CD4-positive, alpha-beta T cell (primary cell): ENCODE results near the gene COX17. TPM values are rescaled to one million over a fixed set of nuclear protein-coding genes. Genes with fewer than 3 reads are reported as not detected.

Experiments used
- ATAC-seq: fragments of 200-7000 bp; cut with Tn5 transposase; one replicate; pipeline ENCODE4 v1.10.0; 2022; ENCODE audit warnings: mild to moderate bottlenecking; ENCODE audit not compliant: poor library complexity
- CTCF ChIA-PET: fragments of 350-600 bp; sonication (Branson Sonifier 250); formaldehyde crosslinking; loops from one replicate; lab custom pipeline; 2021; ENCODE audit warnings: antibody characterized with exemption, inconsistent platforms; lab: Charles Lee
- POLR2A ChIA-PET: fragments of 350-600 bp; sonication (Branson Sonifier 250); formaldehyde crosslinking; loops from one replicate; lab custom pipeline; 2021; ENCODE audit warnings: antibody characterized with exemption, inconsistent platforms; lab: Charles Lee
- DNase-seq, 14 experiments: peaks; one replicate each; pipeline ENCODE4 v3.0.0-alpha.2; 2013 to 2020; ENCODE audit warnings: mixed read lengths in 2 of 14
- H3K27ac ChIP-seq, 2 donors: one replicate each; pipeline versions ENCODE4 v1.5.1 to v1.7.0; 2013; ENCODE audit warnings: low read length in 2 of 2, low read depth in 1 of 2, mild to moderate bottlenecking in 1 of 2
- H3K27me3 ChIP-seq, 2 experiments: 1 replicate in 1 of 2; 2 replicates in 1 of 2; pipeline versions ENCODE4 v1.6.1 to v1.7.0; 2013; ENCODE audit warnings: low read length in 2 of 2, control low read depth in 1 of 2, mild to moderate bottlenecking in 1 of 2, moderate library complexity in 1 of 2; ENCODE audit not compliant: insufficient read depth in 2 of 2, control insufficient read depth in 1 of 2
- H3K36me3 ChIP-seq: one replicate; pipeline ENCODE4 v1.6.1; 2013; ENCODE audit warnings: low read length, control low read depth; ENCODE audit not compliant: insufficient read depth
- H3K4me1 ChIP-seq: one replicate; pipeline ENCODE4 v1.6.1; 2013; ENCODE audit warnings: low read length, control low read depth; ENCODE audit not compliant: insufficient read depth
- H3K4me3 ChIP-seq: one replicate; pipeline ENCODE4 v1.5.1; 2013; ENCODE audit warnings: mild to moderate bottlenecking, low read length, moderate library complexity
- H3K9me3 ChIP-seq, 2 experiments: 1 replicate in 1 of 2; 2 replicates in 1 of 2; pipeline versions ENCODE4 v1.6.1 to v1.7.0; 2013; ENCODE audit warnings: low read length in 2 of 2, mild to moderate bottlenecking in 2 of 2, control low read depth in 1 of 2, moderate library complexity in 1 of 2; ENCODE audit not compliant: control insufficient read depth in 1 of 2, insufficient read depth in 1 of 2
- H3K27ac Mint-ChIP-seq: one replicate; pipeline ENCODE4 v1.8.0; 2020; ENCODE audit warnings: mixed read lengths
- H3K27me3 Mint-ChIP-seq: one replicate; pipeline ENCODE4 v1.8.0; 2021; ENCODE audit warnings: mixed read lengths
- H3K36me3 Mint-ChIP-seq: one replicate; pipeline ENCODE4 v1.8.0; 2021; ENCODE audit warnings: low read depth, mixed read lengths
- H3K4me1 Mint-ChIP-seq: one replicate; pipeline ENCODE4 v1.8.0; 2021; ENCODE audit warnings: low read depth, mixed read lengths
- H3K4me3 Mint-ChIP-seq: one replicate; pipeline ENCODE4 v1.8.0; 2020; ENCODE audit warnings: mild to moderate bottlenecking, mixed read lengths
- H3K9me3 Mint-ChIP-seq: one replicate; pipeline ENCODE4 v1.8.0; 2020; ENCODE audit warnings: mixed read lengths
- intact Hi-C, 2 experiments: fragments of 100-400 bp; cut with DNase I in 1 of 2; cut with micrococcal nuclease in 1 of 2; formaldehyde crosslinking; loops; one replicate each; pipeline versions ENCODE4 v1.15.1 to v1.9.0; 2023 to 2025; cut with DNase I, micrococcal nuclease
- total RNA-seq, 174 experiments: library from RNA in 2 of 174; stranded (reverse) in 2 of 174; gene quantifications; one replicate each; pipeline ENCODE4 v1.2.3 and lab custom pipeline; 2021 to 2026
- TF ChIP-seq, protein P1 (sequence below): fragments of 200-600 bp; IDR thresholded peaks from one replicate; pipeline ENCODE4 v1.8.0; 2022; ENCODE audit warnings: antibody characterized with exemption, mild to moderate bottlenecking

COX17 gene
- total RNA-seq, 2 experiments from 2014 or later: 24.6 to 26.3 TPM

DNA sequence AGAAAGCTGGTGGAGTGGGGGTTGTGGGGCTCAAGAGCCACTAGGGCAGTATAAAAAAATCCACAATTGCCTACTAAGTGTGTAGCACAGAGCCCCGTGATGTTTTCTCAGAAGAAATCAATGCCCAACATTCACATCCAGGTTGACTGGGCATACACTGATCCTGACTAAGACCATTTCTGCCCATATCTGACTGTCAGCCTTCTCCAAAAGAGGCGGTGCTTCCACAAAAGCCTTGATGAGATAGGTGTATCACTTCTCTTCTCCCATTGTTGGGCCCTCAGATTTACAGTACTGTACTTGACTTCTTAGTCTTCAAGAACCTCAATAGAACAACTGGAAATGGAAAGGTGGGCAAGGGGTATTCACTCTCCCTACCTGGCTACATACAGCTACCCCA lies 18.2 kb downstream of the COX17 start:
- Histone ChIP-seq H3K4me1 (no peaks in the 10 kb centered on the region), H3K9me3 (no peaks in the 10 kb centered on the region), H3K27ac (no peak overlapping the region), H3K27me3 (no peaks in the 10 kb centered on the region), H3K4me3 (no peak overlapping the region), H3K36me3 (peaks cover 5% of the 10 kb centered on the region)
- peaks cover 19% of the 10 kb centered on the region for H3K36me3 Mint-ChIP-seq
- ChIA-PET CTCF (interaction anchor here (0.7 kb wide), 1 partner anchor 952 kb away, joined by 3 read pairs; no protein-coding TSS in a partner anchor), POLR2A (interaction anchor here (0.7 to 1.5 kb wide), 2 partner anchors 161 to 689 kb away, joined by 3 read pairs; partner anchors contain the start of gene TIMMDC1)
- H3K9me3 Mint-ChIP-seq: no peaks in the 10 kb centered on the region
- H3K27me3 Mint-ChIP-seq: no peaks in the 10 kb centered on the region
- no peak overlapping the region for H3K4me3 Mint-ChIP-seq
- intact Hi-C loops: no loop called here
- no peaks in the 10 kb centered on the region for H3K4me1 Mint-ChIP-seq
- ATAC-seq (no peak), DNase-seq (no peak)
- TF ChIP-seq, protein P1, sequence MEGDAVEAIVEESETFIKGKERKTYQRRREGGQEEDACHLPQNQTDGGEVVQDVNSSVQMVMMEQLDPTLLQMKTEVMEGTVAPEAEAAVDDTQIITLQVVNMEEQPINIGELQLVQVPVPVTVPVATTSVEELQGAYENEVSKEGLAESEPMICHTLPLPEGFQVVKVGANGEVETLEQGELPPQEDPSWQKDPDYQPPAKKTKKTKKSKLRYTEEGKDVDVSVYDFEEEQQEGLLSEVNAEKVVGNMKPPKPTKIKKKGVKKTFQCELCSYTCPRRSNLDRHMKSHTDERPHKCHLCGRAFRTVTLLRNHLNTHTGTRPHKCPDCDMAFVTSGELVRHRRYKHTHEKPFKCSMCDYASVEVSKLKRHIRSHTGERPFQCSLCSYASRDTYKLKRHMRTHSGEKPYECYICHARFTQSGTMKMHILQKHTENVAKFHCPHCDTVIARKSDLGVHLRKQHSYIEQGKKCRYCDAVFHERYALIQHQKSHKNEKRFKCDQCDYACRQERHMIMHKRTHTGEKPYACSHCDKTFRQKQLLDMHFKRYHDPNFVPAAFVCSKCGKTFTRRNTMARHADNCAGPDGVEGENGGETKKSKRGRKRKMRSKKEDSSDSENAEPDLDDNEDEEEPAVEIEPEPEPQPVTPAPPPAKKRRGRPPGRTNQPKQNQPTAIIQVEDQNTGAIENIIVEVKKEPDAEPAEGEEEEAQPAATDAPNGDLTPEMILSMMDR: no peak
- no peak overlapping the region for H3K27ac Mint-ChIP-seq

DNA sequence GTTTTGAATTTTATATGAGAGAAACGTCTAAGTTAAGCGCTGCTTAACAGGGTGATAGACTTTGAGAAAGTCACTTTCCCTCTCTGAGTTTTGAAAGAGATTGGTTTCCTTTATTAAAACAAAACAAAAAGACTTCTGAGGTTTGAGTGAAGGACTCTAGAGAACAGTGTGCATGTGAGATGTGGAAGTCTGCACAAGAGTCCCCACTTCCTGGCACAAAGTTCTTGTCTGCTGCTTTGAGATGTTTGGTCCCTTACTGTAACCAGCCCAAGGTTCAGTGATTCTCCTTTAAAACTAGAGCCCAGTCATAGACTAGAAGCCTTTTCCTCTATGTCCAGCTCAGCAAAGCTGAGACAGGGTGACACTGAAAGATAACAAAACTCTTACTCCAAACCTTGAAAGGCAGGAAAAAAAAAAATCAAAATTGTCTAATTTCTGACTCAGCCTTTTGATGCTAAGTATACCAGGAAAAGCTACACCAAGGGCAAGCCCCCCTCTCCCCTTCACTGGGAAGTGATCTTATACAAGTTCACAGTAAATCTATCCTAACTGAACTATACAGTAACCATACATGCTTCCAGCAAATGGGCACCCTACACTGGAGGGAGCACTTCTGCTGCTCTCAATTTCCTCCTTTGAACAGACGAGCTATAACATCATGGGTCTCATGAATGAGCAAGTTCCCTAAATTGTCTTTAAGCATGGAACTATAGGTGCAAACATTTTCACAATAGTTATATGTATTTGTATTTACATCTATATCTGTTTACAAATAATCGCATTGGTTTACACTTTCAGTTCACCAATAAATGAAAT lies 19.1 kb downstream of the COX17 start:
- ATAC-seq: no peak

DNA sequence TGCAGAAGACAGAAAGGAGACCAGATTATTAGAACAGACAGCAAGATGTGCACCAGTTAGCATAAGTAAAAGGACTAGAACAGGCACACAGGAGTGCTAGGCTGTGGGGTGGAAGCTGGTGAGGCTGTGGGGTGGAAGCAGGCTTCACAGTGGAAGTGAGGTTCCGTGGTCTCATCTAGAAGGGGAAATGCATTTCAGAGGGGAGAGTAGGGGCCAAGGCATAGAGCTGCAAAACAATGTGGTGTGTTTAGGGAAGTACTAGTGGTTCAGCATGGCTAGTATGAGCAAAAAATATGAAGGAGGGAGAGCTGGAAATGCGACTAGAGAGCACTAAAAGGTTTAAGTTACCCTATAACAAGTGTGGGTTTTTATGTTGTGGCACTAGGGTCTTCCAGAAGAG lies 23.3 kb downstream of the COX17 start:
- no peaks in the 10 kb centered on the region for H3K9me3 ChIP-seq
- TF ChIP-seq, protein P1: no peak
- DNase-seq (no peak), ATAC-seq (no peak)
- H3K36me3 Mint-ChIP-seq: peaks cover 36% of the 10 kb centered on the region
- no peak overlapping the region for H3K4me3 ChIP-seq
- H3K27me3 ChIP-seq: no peaks in the 10 kb centered on the region
- no peak overlapping the region for H3K27ac ChIP-seq
- H3K4me1 Mint-ChIP-seq: no peaks in the 10 kb centered on the region
- ChIA-PET POLR2A (interaction anchor here (1.6 kb wide), 1 partner anchor 23 kb away, joined by 3 read pairs; the partner anchor contains the start of gene COX17), CTCF (no interaction called here)
- intact Hi-C loops: no loop called here
- H3K4me3 Mint-ChIP-seq: no peak overlapping the region
- no peaks in the 10 kb centered on the region for H3K9me3 Mint-ChIP-seq
- no peaks in the 10 kb centered on the region for H3K27me3 Mint-ChIP-seq
- H3K36me3 ChIP-seq: peaks cover 5% of the 10 kb centered on the region
- no peak overlapping the region for H3K27ac Mint-ChIP-seq
- no peaks in the 10 kb centered on the region for H3K4me1 ChIP-seq

More for the DNA sequence above, 19.1 kb downstream of the COX17 start:
- no peaks in the 10 kb centered on the region for H3K4me1 ChIP-seq
- DNase-seq: peak in 1 of 14 experiments; percentile 23
- TF ChIP-seq, protein P1: no peak
- peaks cover 5% of the 10 kb centered on the region for H3K36me3 ChIP-seq
- no peak overlapping the region for H3K4me3 ChIP-seq
- H3K27ac ChIP-seq: no peak overlapping the region
- CTCF ChIA-PET: interaction anchor here (0.7 kb wide), 1 partner anchor 953 kb away, joined by 3 read pairs; no protein-coding TSS in a partner anchor
- H3K27me3 ChIP-seq: no peaks in the 10 kb centered on the region
- intact Hi-C loops: no loop called here
- Mint-ChIP-seq H3K27me3 (no peaks in the 10 kb centered on the region), H3K9me3 (no peaks in the 10 kb centered on the region), H3K4me1 (no peaks in the 10 kb centered on the region), H3K27ac (no peak overlapping the region), H3K4me3 (no peak overlapping the region), H3K36me3 (peaks cover 23% of the 10 kb centered on the region)
- H3K9me3 ChIP-seq: no peaks in the 10 kb centered on the region
- POLR2A ChIA-PET: interaction anchor here (1.5 kb wide), 1 partner anchor 160 kb away, joined by 3 read pairs; the partner anchor contains the start of gene TIMMDC1
